Kidney (tissue), 14 donors: ENCODE results near the gene CDHR4. TPM values are rescaled to one million over a fixed set of nuclear protein-coding genes. Genes with fewer than 3 reads are reported as not detected.

Experiments used
- DNase-seq, 5 donors: peaks; one replicate each; pipeline ENCODE4 v3.0.0-alpha.2; 2013 to 2020
- FAIRE-seq: peaks from 2 replicates; lab custom pipeline; 2012; peaks lifted over from hg19 to GRCh38; lab: Jason Lieb, UNC
- H3K27ac ChIP-seq, 2 donors: one replicate each; pipeline ENCODE4 v1.7.0; 2013; ENCODE audit warnings: low read depth in 2 of 2, low read length in 2 of 2, inconsistent platforms in 1 of 2
- H3K27me3 ChIP-seq: one replicate; pipeline ENCODE4 v1.7.1; 2013; ENCODE audit warnings: low read length, inconsistent platforms; ENCODE audit not compliant: control insufficient read depth, insufficient read depth
- H3K36me3 ChIP-seq, 3 donors: one replicate each; pipeline versions ENCODE4 v1.7.0 to v1.7.1; 2013; ENCODE audit warnings: low read length in 3 of 3, control low read depth in 1 of 3, inconsistent platforms in 1 of 3; ENCODE audit not compliant: insufficient read depth in 3 of 3, control insufficient read depth in 2 of 3
- H3K4me1 ChIP-seq, 3 donors: one replicate each; pipeline versions ENCODE4 v1.7.0 to v1.7.1; 2013; ENCODE audit warnings: low read length in 3 of 3, inconsistent platforms in 1 of 3, low read depth in 1 of 3; ENCODE audit not compliant: control insufficient read depth in 2 of 3, insufficient read depth in 2 of 3
- H3K4me3 ChIP-seq, 3 donors: one replicate each; pipeline versions ENCODE4 v1.7.0 to v1.8.1; 2013; ENCODE audit warnings: low read length in 3 of 3, control low read depth in 1 of 3, inconsistent platforms in 1 of 3
- H3K9ac ChIP-seq, 3 donors: one replicate each; pipeline versions ENCODE4 v1.7.0 to v1.7.1; 2013; ENCODE audit warnings: low read length in 3 of 3, control low read depth in 1 of 3, inconsistent platforms in 1 of 3
- H3K9me3 ChIP-seq, 3 donors: one replicate each; pipeline versions ENCODE4 v1.7.0 to v1.7.1; 2013; ENCODE audit warnings: low read length in 3 of 3, control low read depth in 1 of 3, inconsistent platforms in 1 of 3; ENCODE audit not compliant: control insufficient read depth in 2 of 3, insufficient read depth in 1 of 3
- CTCF ChIP-seq: IDR thresholded peaks from 3 replicates; pipeline ENCODE4 v1.5.1; 2012; ENCODE audit warnings: mild to moderate bottlenecking, moderate library complexity, borderline replicate concordance; ENCODE audit not compliant: insufficient read depth; ENCODE audit errors: extremely low read depth
- intact Hi-C: fragments of 100-400 bp; cut with DNase I; formaldehyde crosslinking; loops from one replicate; pipeline ENCODE4 v1.11.1; 2022
- microRNA-seq: library from miRNA; unstranded; fragments of <30 nt; microRNA quantifications from one replicate; pipeline ENCODE4 v1.2.0, GENCODE V29; 2020
- polyA plus RNA-seq: library from polyadenylated mRNA; stranded (reverse); fragments of 350-450 nt; fragmentation: Illumina TruSeq; extraction: RNeasy Lipid Tissue Mini Kit (QIAGEN cat#74804); gene quantifications from one replicate; pipeline ENCODE4 v1.2.3, GENCODE V29; 2014; ENCODE audit warnings: low read depth, low replicate concordance; ENCODE audit not compliant: insufficient read depth
- total RNA-seq: library from RNA; stranded (reverse); fragmentation: NEBNext Ultra II Directional; extraction: Animal tissue kit (Norgen Biotek cat#: 25700); gene quantifications from one replicate; pipeline ENCODE4 v1.2.1, GENCODE V29; 2021
- donor health status: control.
- donor health status: control.
- donor health status: control.
- donor health status: control.
- donor health status: control.
- donor health status: DM: yes; HTN: yes; CAD: no.
- donor health status: Normal renal cell carcinoma (clear cell type).

CDHR4 gene
- total and polyA plus RNA-seq, 2 donors from 2014 or later: 0.54 TPM; not detected in 1

GRCh38 chr3:49747792-49748480 lies 51.7 kb downstream of the CDHR4 start:
- Histone ChIP-seq H3K9ac (no peak overlapping the region), H3K4me3 (no peak overlapping the region), H3K36me3 (peaks cover 0 to 2% (median 2%) of the 10 kb centered on the region in 3 donors), H3K27ac (no peak overlapping the region), H3K9me3 (no peaks in the 10 kb centered on the region), H3K4me1 (no peaks in the 10 kb centered on the region), H3K27me3 (no peaks in the 10 kb centered on the region)
- intact Hi-C loops: no loop called here
- no peak for TF ChIP-seq CTCF
- FAIRE-seq (no peak), DNase-seq (no peak)

- Histone ChIP-seq H3K27me3 (no peaks in the 10 kb centered on the region), H3K4me3 (no peak overlapping the region), H3K9me3 (no peaks in the 10 kb centered on the region), H3K9ac (no peak overlapping the region), H3K4me1 (no peaks in the 10 kb centered on the region), H3K27ac (no peak overlapping the region), H3K36me3 (peaks cover 0 to 2% (median 2%) of the 10 kb centered on the region in 3 donors)
- TF ChIP-seq CTCF: no peak
- FAIRE-seq (no peak), DNase-seq (no peak)
- intact Hi-C loops: no loop called here
These were observed 53.7 kb downstream of the CDHR4 start for GRCh38 chr3:49745986-49746385.

Small RNA genes within 50 kb of the gene (microRNA-seq; reads per million reads assigned to microRNA genes)
- not detected for gene MIR5193

Other genes with a start within 250 kb of the CDHR4 start
- gene BSN, start 245.4 kb downstream of the CDHR4 start, total RNA-seq: 1.3 TPM
- 0.11 TPM for gene BSN, start 245.4 kb downstream of the CDHR4 start, polyA plus RNA-seq
- 143 TPM for gene APEH, start 125.5 kb downstream of the CDHR4 start, total RNA-seq
- 138 TPM for gene APEH, start 125.5 kb downstream of the CDHR4 start, polyA plus RNA-seq
- gene MST1, start 110.4 kb downstream of the CDHR4 start, total RNA-seq: 77.3 TPM
- 152 TPM for gene MST1, start 110.4 kb downstream of the CDHR4 start, polyA plus RNA-seq
- 43.7 TPM for gene RNF123, start 110.3 kb downstream of the CDHR4 start, total RNA-seq
- 41.7 TPM for gene RNF123, start 110.3 kb downstream of the CDHR4 start, polyA plus RNA-seq
- not detected for gene AMIGO3, start 80.2 kb downstream of the CDHR4 start, total RNA-seq
- gene AMIGO3, start 80.2 kb downstream of the CDHR4 start, polyA plus RNA-seq: 0.73 TPM
- 37.4 TPM for gene GMPPB, start 75.9 kb downstream of the CDHR4 start, total RNA-seq
- 25.0 TPM for gene GMPPB, start 75.9 kb downstream of the CDHR4 start, polyA plus RNA-seq
- 49.6 TPM for gene IP6K1, start 13.3 kb downstream of the CDHR4 start, total RNA-seq
- 21.7 TPM for gene IP6K1, start 13.3 kb downstream of the CDHR4 start, polyA plus RNA-seq
- 6.3 TPM for gene INKA1, start 3.4 kb upstream of the CDHR4 start, total RNA-seq
- 9.1 TPM for gene INKA1, start 3.4 kb upstream of the CDHR4 start, polyA plus RNA-seq
- 102 TPM for gene UBA7, start 14.1 kb upstream of the CDHR4 start, total RNA-seq
- gene UBA7, start 14.1 kb upstream of the CDHR4 start, polyA plus RNA-seq: 29.8 TPM
- gene TRAIP, start 56.7 kb upstream of the CDHR4 start, total RNA-seq: 1.9 TPM
- 0.71 TPM for gene TRAIP, start 56.7 kb upstream of the CDHR4 start, polyA plus RNA-seq
- gene CAMKV, start 70.0 kb upstream of the CDHR4 start, total RNA-seq: 0.16 TPM
- not detected for gene CAMKV, start 70.0 kb upstream of the CDHR4 start, polyA plus RNA-seq
- gene MST1R, start 104.0 kb upstream of the CDHR4 start, total RNA-seq: 29.6 TPM
- gene MST1R, start 104.0 kb upstream of the CDHR4 start, polyA plus RNA-seq: 0.30 TPM
- 7.4 TPM for gene MON1A, start 129.9 kb upstream of the CDHR4 start, total RNA-seq
- 16.4 TPM for gene MON1A, start 129.9 kb upstream of the CDHR4 start, polyA plus RNA-seq
- 90.0 TPM for gene RBM6, start 140.3 kb upstream of the CDHR4 start, total RNA-seq
- 72.0 TPM for gene RBM6, start 140.3 kb upstream of the CDHR4 start, polyA plus RNA-seq